ENCODE data around the gene DTNBP1.

Gene DTNBP1

GRCh38 chr6:15523679-15524630 is 138.9 kb downstream of the DTNBP1 start:
- TF ChIP-seq POLR2A (IDR thresholded peaks at IDR 0.05; ENCODE audit: low read length) (no peak), GATA1 (IDR thresholded peaks at IDR 0.05; ENCODE audit: low read depth, low read length) (no peak)
- DNase-seq, result no peak

- TF ChIP-seq GATA1 (IDR thresholded peaks at IDR 0.05; ENCODE audit: low read depth, low read length) (no peak), POLR2A (IDR thresholded peaks at IDR 0.05; ENCODE audit: low read length) (no peak)
- DNase-seq, result peak; percentile 28 to 44
Measured at GRCh38 chr6:15522856-15523529, 139.8 kb downstream of the DTNBP1 start.

- no peak for DNase-seq
- no peak for TF ChIP-seq POLR2A (IDR thresholded peaks at IDR 0.05; ENCODE audit: low read length)
- TF ChIP-seq GATA1 (IDR thresholded peaks at IDR 0.05; ENCODE audit: low read depth, low read length), result no peak
Measured at GRCh38 chr6:15522427-15522826, 140.4 kb downstream of the DTNBP1 start.

- DNase-seq, result no peak
Measured at GRCh38 chr6:15522026-15522425, 140.8 kb downstream of the DTNBP1 start.

GRCh38 chr6:15521582-15521981 is 141.2 kb downstream of the DTNBP1 start:
- no peak for DNase-seq
- TF ChIP-seq GATA1 (IDR thresholded peaks at IDR 0.05; ENCODE audit: low read depth, low read length) (no peak), POLR2A (IDR thresholded peaks at IDR 0.05; ENCODE audit: low read length) (no peak)

More at GRCh38 chr6:15522026-15522425, 140.8 kb downstream of the DTNBP1 start:
- TF ChIP-seq GATA1 (IDR thresholded peaks at IDR 0.05; ENCODE audit: low read depth, low read length), result no peak
- no peak for TF ChIP-seq POLR2A (IDR thresholded peaks at IDR 0.05; ENCODE audit: low read length)

- DNase-seq, result no peak
- TF ChIP-seq GATA1 (IDR thresholded peaks at IDR 0.05; ENCODE audit: low read depth, low read length), result no peak
- TF ChIP-seq POLR2A (IDR thresholded peaks at IDR 0.05; ENCODE audit: low read length), result no peak
Measured at GRCh38 chr6:15520626-15521203, 142.1 kb downstream of the DTNBP1 start.

GRCh38 chr6:15519681-15520080 is 143.1 kb downstream of the DTNBP1 start:
- DNase-seq, result no peak
- no peak for TF ChIP-seq GATA1 (IDR thresholded peaks at IDR 0.05; ENCODE audit: low read depth, low read length)
- no peak for TF ChIP-seq POLR2A (IDR thresholded peaks at IDR 0.05; ENCODE audit: low read length)

GRCh38 chr6:15518878-15519277 is 143.9 kb downstream of the DTNBP1 start:
- no peak for DNase-seq
- TF ChIP-seq GATA1 (IDR thresholded peaks at IDR 0.05; ENCODE audit: low read depth, low read length), result no peak
- TF ChIP-seq POLR2A (IDR thresholded peaks at IDR 0.05; ENCODE audit: low read length), result no peak

- no peak for DNase-seq
Measured at GRCh38 chr6:15518057-15518456, 144.8 kb downstream of the DTNBP1 start.

GRCh38 chr6:15517600-15517999 is 145.2 kb downstream of the DTNBP1 start:
- DNase-seq, result no peak
- TF ChIP-seq GATA1 (IDR thresholded peaks at IDR 0.05; ENCODE audit: low read depth, low read length), result no peak
- TF ChIP-seq POLR2A (IDR thresholded peaks at IDR 0.05; ENCODE audit: low read length), result no peak

More at GRCh38 chr6:15518057-15518456, 144.8 kb downstream of the DTNBP1 start:
- TF ChIP-seq GATA1 (IDR thresholded peaks at IDR 0.05; ENCODE audit: low read depth, low read length) (no peak), POLR2A (IDR thresholded peaks at IDR 0.05; ENCODE audit: low read length) (no peak)

- TF ChIP-seq POLR2A (IDR thresholded peaks at IDR 0.05; ENCODE audit: low read length) (no peak), GATA1 (IDR thresholded peaks at IDR 0.05; ENCODE audit: low read depth, low read length) (no peak)
- DNase-seq, result no peak
Measured at GRCh38 chr6:15516923-15517560, 145.8 kb downstream of the DTNBP1 start.

GRCh38 chr6:15516378-15516777 is 146.4 kb downstream of the DTNBP1 start:
- TF ChIP-seq POLR2A (IDR thresholded peaks at IDR 0.05; ENCODE audit: low read length) (no peak), GATA1 (IDR thresholded peaks at IDR 0.05; ENCODE audit: low read depth, low read length) (no peak)
- DNase-seq, result no peak

- no peak for TF ChIP-seq GATA1 (IDR thresholded peaks at IDR 0.05; ENCODE audit: low read depth, low read length)
- TF ChIP-seq POLR2A (IDR thresholded peaks at IDR 0.05; ENCODE audit: low read length), result no peak
- DNase-seq, result no peak
Measured at GRCh38 chr6:15515660-15516375, 147.0 kb downstream of the DTNBP1 start.

Measured in erythroblast (primary cell).